ENCODE data around the gene NPY4R. TPM values are rescaled to one million over a fixed set of nuclear protein-coding genes. Genes with fewer than 3 reads are reported as not detected.
"Not testable (repeated sequence)": the region's sequence is repeated elsewhere in the genome, so short reads cannot be mapped to it uniquely, and the experiment has no call there.

Gene NPY4R
- total RNA-seq, 1 experiment from 2014 or later: not detected

- H3K79me2 ChIP-seq (ENCODE audit: insufficient read depth, low read length); H3K23ac ChIP-seq (ENCODE audit: insufficient read length, low read depth, low read length); H2AFZ ChIP-seq (ENCODE audit: low read length); H2BK12ac ChIP-seq (ENCODE audit: insufficient read length, low read depth, low read length); H3K18ac ChIP-seq (ENCODE audit: insufficient read length, low read depth, low read length); H3K4me1 ChIP-seq (ENCODE audit: insufficient read depth, low read length); H3T11ph ChIP-seq (ENCODE audit: low read length); H3K14ac ChIP-seq (ENCODE audit: insufficient read depth, low read length); H4K20me1 ChIP-seq (ENCODE audit: control insufficient read depth, insufficient read depth, insufficient read length); H3K56ac ChIP-seq (ENCODE audit: insufficient read length, low read depth, low read length); H3K36me3 Mint-ChIP-seq (ENCODE audit: insufficient read depth in 1 of 3, low read depth in 3 of 3); H4K91ac ChIP-seq (ENCODE audit: insufficient read length, low read depth, low read length); H3K9me3 ChIP-seq (ENCODE audit: control insufficient read depth, low read depth, low read length); H2BK15ac ChIP-seq (ENCODE audit: low read depth, low read length); H3K9ac ChIP-seq (ENCODE audit: extremely low read depth, insufficient read length, low read length); H3K27ac Mint-ChIP-seq; H2BK20ac ChIP-seq (ENCODE audit: low read depth, low read length, poor library complexity, severe bottlenecking); H3K23me2 ChIP-seq (ENCODE audit: insufficient read length, low read depth, low read length, poor library complexity, severe bottlenecking); H3K79me1 ChIP-seq (ENCODE audit: insufficient read depth, low read depth, low read length, poor library complexity, severe bottlenecking); H3K27me3 ChIP-seq (ENCODE audit: insufficient read depth, low read length); H4K5ac ChIP-seq (ENCODE audit: insufficient read length, low read depth, low read length); H4K8ac ChIP-seq (replicated peaks; ENCODE audit: insufficient read length, low read depth, low read length); DNase-seq; H3K4ac ChIP-seq (ENCODE audit: low read depth, low read length); H3K4me3 Mint-ChIP-seq; H3K4me2 ChIP-seq (ENCODE audit: insufficient read depth, insufficient read length, low read length); H2BK5ac ChIP-seq (ENCODE audit: insufficient read length, low read length); H2AK5ac ChIP-seq (ENCODE audit: insufficient read length, low read length); H3K9me3 Mint-ChIP-seq; H3K4me1 Mint-ChIP-seq; H3K27me3 Mint-ChIP-seq (ENCODE audit: low read depth); H2BK120ac ChIP-seq (ENCODE audit: low read depth, low read length, poor library complexity, severe bottlenecking); H3K27ac ChIP-seq (ENCODE audit: insufficient read length, low read depth, low read length): not testable (repeated sequence)
- WGBS (ENCODE audit: extremely low coverage, insufficient read length, low lambda C conversion rate): no CpG with 5 or more reads among the region's 5 CpGs
Measured at GRCh38 chr10:46412665-46413064, 53.1 kb downstream of the NPY4R start.

- H3K4me1 Mint-ChIP-seq; H3K18ac ChIP-seq (ENCODE audit: insufficient read length, low read depth, low read length); H4K8ac ChIP-seq (replicated peaks; ENCODE audit: insufficient read length, low read depth, low read length); H2BK20ac ChIP-seq (ENCODE audit: low read depth, low read length, poor library complexity, severe bottlenecking); DNase-seq; H3K56ac ChIP-seq (ENCODE audit: insufficient read length, low read depth, low read length); H3K27ac Mint-ChIP-seq; H4K5ac ChIP-seq (ENCODE audit: insufficient read length, low read depth, low read length); H3K27me3 ChIP-seq (ENCODE audit: insufficient read depth, low read length); H3K4me3 Mint-ChIP-seq; H2AFZ ChIP-seq (ENCODE audit: low read length); H3K79me1 ChIP-seq (ENCODE audit: insufficient read depth, low read depth, low read length, poor library complexity, severe bottlenecking); H3T11ph ChIP-seq (ENCODE audit: low read length); H2BK15ac ChIP-seq (ENCODE audit: low read depth, low read length); H3K23ac ChIP-seq (ENCODE audit: insufficient read length, low read depth, low read length); H3K9ac ChIP-seq (ENCODE audit: extremely low read depth, insufficient read length, low read length); H3K9me3 ChIP-seq (ENCODE audit: control insufficient read depth, low read depth, low read length); H3K36me3 Mint-ChIP-seq (ENCODE audit: insufficient read depth in 1 of 3, low read depth in 3 of 3); H4K91ac ChIP-seq (ENCODE audit: insufficient read length, low read depth, low read length); H2BK12ac ChIP-seq (ENCODE audit: insufficient read length, low read depth, low read length); H2BK120ac ChIP-seq (ENCODE audit: low read depth, low read length, poor library complexity, severe bottlenecking); H3K79me2 ChIP-seq (ENCODE audit: insufficient read depth, low read length); H3K27ac ChIP-seq (ENCODE audit: insufficient read length, low read depth, low read length); H3K4me1 ChIP-seq (ENCODE audit: insufficient read depth, low read length); H2AK5ac ChIP-seq (ENCODE audit: insufficient read length, low read length); H3K14ac ChIP-seq (ENCODE audit: insufficient read depth, low read length); H3K4ac ChIP-seq (ENCODE audit: low read depth, low read length); H2BK5ac ChIP-seq (ENCODE audit: insufficient read length, low read length); H3K27me3 Mint-ChIP-seq (ENCODE audit: low read depth); H3K23me2 ChIP-seq (ENCODE audit: insufficient read length, low read depth, low read length, poor library complexity, severe bottlenecking); H3K9me3 Mint-ChIP-seq; H3K4me2 ChIP-seq (ENCODE audit: insufficient read depth, insufficient read length, low read length); H4K20me1 ChIP-seq (ENCODE audit: control insufficient read depth, insufficient read depth, insufficient read length): not testable (repeated sequence)
Measured at GRCh38 chr10:46411123-46411522, 54.6 kb downstream of the NPY4R start.

Other genes starting within 250 kb of the NPY4R start
- not detected in 2 replicates for gene ANTXRL, start 179.0 kb downstream of the NPY4R start, total RNA-seq (2021)
- not detected in 2 replicates for gene ANXA8L1, start 90.2 kb downstream of the NPY4R start, total RNA-seq (2021)
- gene GPRIN2, start 90.7 kb upstream of the NPY4R start, total RNA-seq (2021): 10.1 and 10.5 TPM in 2 replicates
- gene SYT15, start 113.2 kb upstream of the NPY4R start, total RNA-seq (2021): 0.59 and 0.81 TPM in 2 replicates

All from H9 (cell line).